H9 (cell line): ENCODE data around the gene FMN1. TPM values are rescaled to one million over a fixed set of nuclear protein-coding genes. Genes with fewer than 3 reads are reported as not detected.

Source experiments
- DNase-seq: peaks from one replicate; pipeline ENCODE4 v3.0.0-alpha.2; 2017
- H2AFZ ChIP-seq: one replicate; pipeline ENCODE4 v1.6.1; 2013; ENCODE audit warnings: mild to moderate bottlenecking, low read length, control low read depth, moderate library complexity
- H2AK5ac ChIP-seq: 2 replicates; pipeline ENCODE4 v1.6.1; 2013; ENCODE audit warnings: low read length, control low read depth, mixed read lengths; ENCODE audit not compliant: insufficient read length
- H2BK120ac ChIP-seq: one replicate; pipeline ENCODE4 v1.6.1; 2013; ENCODE audit warnings: low read depth, mild to moderate bottlenecking, low read length, control low read depth, inconsistent platforms; ENCODE audit not compliant: poor library complexity, severe bottlenecking
- H2BK12ac ChIP-seq: 2 replicates; pipeline ENCODE4 v1.6.1; 2013; ENCODE audit warnings: low read length, control low read depth, mixed read lengths, low read depth; ENCODE audit not compliant: insufficient read length
- H2BK15ac ChIP-seq: 2 replicates; pipeline ENCODE4 v1.6.1; 2013; ENCODE audit warnings: low read depth, low read length, control low read depth
- H2BK20ac ChIP-seq: one replicate; pipeline ENCODE4 v1.6.1; 2013; ENCODE audit warnings: low read depth, mild to moderate bottlenecking, low read length, control low read depth, inconsistent platforms; ENCODE audit not compliant: poor library complexity, severe bottlenecking
- H2BK5ac ChIP-seq: 2 replicates; pipeline ENCODE4 v1.6.1; 2013; ENCODE audit warnings: low read length, control low read depth, mixed read lengths; ENCODE audit not compliant: insufficient read length
- H3K14ac ChIP-seq: 2 replicates; pipeline ENCODE4 v1.6.1; 2013; ENCODE audit warnings: low read length, control low read depth; ENCODE audit not compliant: insufficient read depth
- H3K18ac ChIP-seq: 2 replicates; pipeline ENCODE4 v1.6.1; 2013; ENCODE audit warnings: low read depth, mild to moderate bottlenecking, mixed read lengths, low read length, control low read depth; ENCODE audit not compliant: insufficient read length
- H3K23ac ChIP-seq: 2 replicates; pipeline ENCODE4 v1.6.1; 2013; ENCODE audit warnings: low read length, control low read depth, mixed read lengths, low read depth; ENCODE audit not compliant: insufficient read length
- H3K23me2 ChIP-seq: 2 replicates; pipeline ENCODE4 v1.6.1; 2013; ENCODE audit warnings: low read depth, mild to moderate bottlenecking, mixed read lengths, low read length, control low read depth; ENCODE audit not compliant: insufficient read length, poor library complexity, severe bottlenecking
- H3K27ac ChIP-seq: 2 replicates; pipeline ENCODE4 v1.5.1; 2013; ENCODE audit warnings: low read length, control low read depth, mixed read lengths, low read depth; ENCODE audit not compliant: insufficient read length
- H3K27me3 ChIP-seq: 2 replicates; pipeline ENCODE4 v1.6.1; 2013; ENCODE audit warnings: low read length, control low read depth, inconsistent platforms; ENCODE audit not compliant: insufficient read depth
- H3K4ac ChIP-seq: 2 replicates; pipeline ENCODE4 v1.6.1; 2013; ENCODE audit warnings: low read depth, mild to moderate bottlenecking, control low read depth, inconsistent platforms, low read length, moderate library complexity
- H3K4me1 ChIP-seq: 2 replicates; pipeline ENCODE4 v1.6.1; 2013; ENCODE audit warnings: low read length, control low read depth, inconsistent platforms; ENCODE audit not compliant: insufficient read depth
- H3K4me2 ChIP-seq: 2 replicates; pipeline ENCODE4 v1.6.1; 2013; ENCODE audit warnings: low read length, control low read depth, mixed read lengths; ENCODE audit not compliant: insufficient read length, insufficient read depth
- H3K56ac ChIP-seq: 2 replicates; pipeline ENCODE4 v1.6.1; 2013; ENCODE audit warnings: low read depth, mild to moderate bottlenecking, mixed read lengths, low read length, control low read depth; ENCODE audit not compliant: insufficient read length
- H3K79me1 ChIP-seq: 2 replicates; pipeline ENCODE4 v1.6.1; 2013; ENCODE audit warnings: low read depth, mild to moderate bottlenecking, moderate library complexity, low read length, control low read depth, inconsistent platforms; ENCODE audit not compliant: insufficient read depth, poor library complexity, severe bottlenecking
- H3K79me2 ChIP-seq: 2 replicates; pipeline ENCODE4 v1.6.1; 2013; ENCODE audit warnings: low read length, control low read depth, inconsistent platforms; ENCODE audit not compliant: insufficient read depth
- H3K9ac ChIP-seq: 2 replicates; pipeline ENCODE4 v1.6.1; 2013; ENCODE audit warnings: low read length, control low read depth, mixed read lengths; ENCODE audit not compliant: insufficient read length; ENCODE audit errors: extremely low read depth
- H3K9me3 ChIP-seq: one replicate; pipeline ENCODE4 v1.6.1; 2013; ENCODE audit warnings: low read depth, low read length, inconsistent platforms; ENCODE audit not compliant: control insufficient read depth
- H3T11ph ChIP-seq: one replicate; pipeline ENCODE4 v1.6.1; 2013; ENCODE audit warnings: mild to moderate bottlenecking, low read length, control low read depth, inconsistent platforms
- H4K20me1 ChIP-seq: one replicate; pipeline ENCODE4 v1.6.1; 2013; ENCODE audit not compliant: control insufficient read depth, insufficient read length, insufficient read depth
- H4K5ac ChIP-seq: 2 replicates; pipeline ENCODE4 v1.6.1; 2013; ENCODE audit warnings: low read depth, mild to moderate bottlenecking, mixed read lengths, low read length, control low read depth; ENCODE audit not compliant: insufficient read length
- H4K8ac ChIP-seq: replicated peaks from 2 replicates; pipeline ENCODE4 v1.6.1; 2013; ENCODE audit warnings: low read length, control low read depth, mixed read lengths, low read depth; ENCODE audit not compliant: insufficient read length
- H4K91ac ChIP-seq: 2 replicates; pipeline ENCODE4 v1.6.1; 2013; ENCODE audit warnings: low read depth, mild to moderate bottlenecking, moderate library complexity, mixed read lengths, low read length, control low read depth; ENCODE audit not compliant: insufficient read length
- H3K27ac Mint-ChIP-seq, 3 experiments: 2 replicates in 2 of 3; 3 replicates in 1 of 3; pipeline ENCODE4 v1.8.0; 2020 to 2021; ENCODE audit warnings: mixed read lengths in 3 of 3, mild to moderate bottlenecking in 1 of 3, moderate library complexity in 1 of 3
- H3K27me3 Mint-ChIP-seq: 2 replicates; pipeline ENCODE4 v1.8.0; 2021; ENCODE audit warnings: low read depth, mild to moderate bottlenecking, moderate library complexity, mixed read lengths
- H3K36me3 Mint-ChIP-seq, 3 experiments: 2 replicates in 2 of 3; 3 replicates in 1 of 3; pipeline ENCODE4 v1.8.0; 2020 to 2021; ENCODE audit warnings: low read depth in 3 of 3, mixed read lengths in 3 of 3; ENCODE audit not compliant: insufficient read depth in 1 of 3
- H3K4me1 Mint-ChIP-seq, 2 experiments: 2 replicates each; pipeline ENCODE4 v1.8.0; 2020; ENCODE audit warnings: mixed read lengths in 2 of 2
- H3K4me3 Mint-ChIP-seq, 2 experiments: 2 replicates in 1 of 2; 3 replicates in 1 of 2; pipeline ENCODE4 v1.8.0; 2020 to 2021; ENCODE audit warnings: mild to moderate bottlenecking in 2 of 2, mixed read lengths in 2 of 2, moderate library complexity in 1 of 2
- H3K9me3 Mint-ChIP-seq, 2 experiments: 2 replicates in 1 of 2; 3 replicates in 1 of 2; pipeline ENCODE4 v1.8.0; 2020; ENCODE audit warnings: mild to moderate bottlenecking in 2 of 2, mixed read lengths in 2 of 2, moderate library complexity in 1 of 2
- WGBS: extraction: QIAGEN DNeasy Blood & Tissue Kit; methylation state at CpG from one replicate; pipeline ENCODE4 v1.1.7; 2013; ENCODE audit warnings: missing lambda C conversion rate, low lambda C conversion rate, mixed read lengths; ENCODE audit not compliant: insufficient read length; ENCODE audit errors: extremely low coverage; 5-methylcytosine and 5-hydroxymethylcytosine counted together
- total RNA-seq: library from RNA; stranded (reverse); gene quantifications from 2 replicates; pipeline ENCODE4 v1.2.1, GENCODE V29; 2021
- TF ChIP-seq, protein P1 (sequence below): fragments of 200-600 bp; sonication (generic); conservative IDR thresholded peaks from 3 replicates; pipeline ENCODE4 v1.8.0; 2021; ENCODE audit warnings: antibody characterized with exemption, mild to moderate bottlenecking

Gene FMN1
- total RNA-seq, 1 experiment from 2014 or later: 1.9 TPM

DNA sequence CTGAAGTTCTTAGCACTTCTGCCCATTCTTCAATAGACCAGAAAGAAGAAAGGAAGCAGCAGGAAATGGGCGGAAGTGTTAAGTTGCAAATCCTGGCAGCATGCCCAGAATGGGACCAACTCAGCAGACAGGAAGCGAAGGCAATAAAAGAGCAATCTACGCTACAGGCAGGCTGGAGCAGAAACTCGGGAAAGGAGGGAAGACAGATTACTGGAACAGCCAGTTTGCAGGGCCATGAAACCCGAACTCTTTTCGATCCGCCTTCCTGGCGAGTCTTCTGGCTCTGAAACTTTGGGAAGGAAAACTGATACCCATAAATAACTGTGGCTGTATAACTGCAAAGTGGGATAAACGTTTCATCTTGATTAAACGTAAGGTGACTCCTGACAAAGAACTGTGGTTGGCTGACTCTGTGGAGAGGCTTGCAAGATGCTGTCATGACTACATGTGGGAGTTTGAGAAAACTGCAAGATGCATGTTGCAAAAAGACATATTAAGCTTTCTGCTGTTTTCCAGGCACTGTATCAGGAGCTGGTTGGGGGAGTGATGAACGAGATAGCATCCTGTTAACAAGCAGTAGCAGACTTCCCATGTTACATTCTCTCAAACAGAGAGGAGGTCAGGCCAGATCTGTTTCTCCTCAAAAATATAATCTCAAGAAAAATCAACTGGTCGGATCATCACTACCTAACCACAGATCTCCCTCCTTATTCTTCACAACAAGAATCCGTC is 67.8 kb downstream of the FMN1 start:
- H3K4me1 ChIP-seq: no peaks in the 10 kb centered on the region; the same call in 1 of the 2 replicates
- Mint-ChIP-seq H3K4me1 (peaks cover 12 to 13% of the 10 kb centered on the region in 2 experiments), H3K36me3 (peaks cover 0 to 8% (median 7%) of the 10 kb centered on the region in 3 experiments; a peak in 3 of 7 replicates), H3K9me3 (no peaks in the 10 kb centered on the region; a peak in 1 of 5 replicates), H3K4me3 (no peak overlapping the region), H3K27ac (no peak overlapping the region), H3K27me3 (no peaks in the 10 kb centered on the region)
- H2BK15ac ChIP-seq: no peak overlapping the region
- no peak overlapping the region for H2BK20ac ChIP-seq
- H3K27me3 ChIP-seq: no peaks in the 10 kb centered on the region
- no peak overlapping the region for H2AFZ ChIP-seq
- no peak overlapping the region for H3T11ph ChIP-seq
- no peak overlapping the region for H3K56ac ChIP-seq
- H3K9ac ChIP-seq: no peak overlapping the region
- no peak overlapping the region for H2BK120ac ChIP-seq
- no peak overlapping the region for H3K4me2 ChIP-seq
- no peak overlapping the region for H2AK5ac ChIP-seq
- H4K20me1 ChIP-seq: no peaks in the 10 kb centered on the region
- H3K23ac ChIP-seq: no peak overlapping the region
- no peaks in the 10 kb centered on the region for H3K9me3 ChIP-seq
- TF ChIP-seq, protein P1, sequence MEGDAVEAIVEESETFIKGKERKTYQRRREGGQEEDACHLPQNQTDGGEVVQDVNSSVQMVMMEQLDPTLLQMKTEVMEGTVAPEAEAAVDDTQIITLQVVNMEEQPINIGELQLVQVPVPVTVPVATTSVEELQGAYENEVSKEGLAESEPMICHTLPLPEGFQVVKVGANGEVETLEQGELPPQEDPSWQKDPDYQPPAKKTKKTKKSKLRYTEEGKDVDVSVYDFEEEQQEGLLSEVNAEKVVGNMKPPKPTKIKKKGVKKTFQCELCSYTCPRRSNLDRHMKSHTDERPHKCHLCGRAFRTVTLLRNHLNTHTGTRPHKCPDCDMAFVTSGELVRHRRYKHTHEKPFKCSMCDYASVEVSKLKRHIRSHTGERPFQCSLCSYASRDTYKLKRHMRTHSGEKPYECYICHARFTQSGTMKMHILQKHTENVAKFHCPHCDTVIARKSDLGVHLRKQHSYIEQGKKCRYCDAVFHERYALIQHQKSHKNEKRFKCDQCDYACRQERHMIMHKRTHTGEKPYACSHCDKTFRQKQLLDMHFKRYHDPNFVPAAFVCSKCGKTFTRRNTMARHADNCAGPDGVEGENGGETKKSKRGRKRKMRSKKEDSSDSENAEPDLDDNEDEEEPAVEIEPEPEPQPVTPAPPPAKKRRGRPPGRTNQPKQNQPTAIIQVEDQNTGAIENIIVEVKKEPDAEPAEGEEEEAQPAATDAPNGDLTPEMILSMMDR: no peak
- no peaks in the 10 kb centered on the region for H3K23me2 ChIP-seq
- WGBS: no CpG with 5 or more reads among the region's 13 CpGs
- H2BK12ac ChIP-seq: no peak overlapping the region
- H4K91ac ChIP-seq: no peak overlapping the region
- no peak overlapping the region for H3K18ac ChIP-seq
- no peak overlapping the region for H3K4ac ChIP-seq
- H2BK5ac ChIP-seq: no peak overlapping the region
- H3K27ac ChIP-seq: no peak overlapping the region
- no peaks in the 10 kb centered on the region for H3K79me2 ChIP-seq
- H4K8ac ChIP-seq: no peak overlapping the region
- no peak for DNase-seq
- no peaks in the 10 kb centered on the region for H3K79me1 ChIP-seq
- H4K5ac ChIP-seq: no peak overlapping the region
- no peak overlapping the region for H3K14ac ChIP-seq
